GM20000 (cell line): ENCODE data around the gene EDN2.
A peak's percentile ranks its signal among the peaks of the same experiment; 100 is the strongest.

Experiments
- DNase-seq: peaks from one replicate; pipeline ENCODE4 v3.0.0; 2012; ENCODE audit warnings: low spot score
- TF ChIP-seq, protein P1 (sequence below): IDR thresholded peaks from 2 replicates; pipeline ENCODE4 v1.5.1; 2012; ENCODE audit warnings: mild to moderate bottlenecking, control low read depth; ENCODE audit errors: extremely low read depth, missing control alignments

EDN2 gene

DNA sequence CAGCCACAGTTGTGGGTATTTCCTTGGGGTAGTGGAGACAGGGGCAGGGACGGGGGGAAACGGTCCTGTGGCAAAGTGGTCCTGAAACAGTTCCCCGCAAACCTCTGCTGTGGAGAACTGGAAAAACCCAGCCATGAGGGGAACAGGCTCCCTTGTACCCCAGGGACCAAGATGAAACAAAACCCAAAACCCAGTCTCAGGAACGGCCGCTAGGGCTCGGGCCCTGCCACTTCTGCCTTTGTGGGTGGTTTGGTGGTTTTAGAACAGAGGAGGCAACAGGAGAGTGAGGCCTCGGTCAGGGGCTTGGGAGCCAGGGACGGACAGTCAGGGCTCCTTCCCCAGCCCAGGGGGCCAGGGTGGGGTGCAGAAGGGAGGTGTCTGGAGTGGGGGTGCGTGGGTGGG, 24.8 kb upstream of the EDN2 start:
- TF ChIP-seq, protein P1, sequence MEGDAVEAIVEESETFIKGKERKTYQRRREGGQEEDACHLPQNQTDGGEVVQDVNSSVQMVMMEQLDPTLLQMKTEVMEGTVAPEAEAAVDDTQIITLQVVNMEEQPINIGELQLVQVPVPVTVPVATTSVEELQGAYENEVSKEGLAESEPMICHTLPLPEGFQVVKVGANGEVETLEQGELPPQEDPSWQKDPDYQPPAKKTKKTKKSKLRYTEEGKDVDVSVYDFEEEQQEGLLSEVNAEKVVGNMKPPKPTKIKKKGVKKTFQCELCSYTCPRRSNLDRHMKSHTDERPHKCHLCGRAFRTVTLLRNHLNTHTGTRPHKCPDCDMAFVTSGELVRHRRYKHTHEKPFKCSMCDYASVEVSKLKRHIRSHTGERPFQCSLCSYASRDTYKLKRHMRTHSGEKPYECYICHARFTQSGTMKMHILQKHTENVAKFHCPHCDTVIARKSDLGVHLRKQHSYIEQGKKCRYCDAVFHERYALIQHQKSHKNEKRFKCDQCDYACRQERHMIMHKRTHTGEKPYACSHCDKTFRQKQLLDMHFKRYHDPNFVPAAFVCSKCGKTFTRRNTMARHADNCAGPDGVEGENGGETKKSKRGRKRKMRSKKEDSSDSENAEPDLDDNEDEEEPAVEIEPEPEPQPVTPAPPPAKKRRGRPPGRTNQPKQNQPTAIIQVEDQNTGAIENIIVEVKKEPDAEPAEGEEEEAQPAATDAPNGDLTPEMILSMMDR = no peak
- DNase-seq = no peak

DNA sequence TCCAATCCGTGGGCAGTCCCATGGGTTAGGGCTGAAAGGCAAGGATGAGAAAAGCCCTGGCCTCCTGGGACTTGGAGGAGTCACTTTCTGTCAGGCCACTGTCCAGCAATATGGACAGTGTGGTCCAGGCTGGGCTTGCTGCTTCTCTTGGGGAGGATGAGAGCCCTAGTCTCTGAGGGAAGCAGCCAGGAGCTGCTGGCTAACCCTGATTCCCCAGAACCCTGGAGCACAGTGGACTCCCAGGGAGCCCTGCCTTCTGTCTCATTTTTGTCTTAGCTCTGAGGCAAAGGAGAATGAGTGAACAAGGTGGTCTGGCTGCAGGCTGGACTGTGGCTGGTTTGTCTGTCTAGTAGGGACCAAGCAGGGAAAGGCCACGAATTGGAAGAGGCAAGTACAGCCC, 23.8 kb upstream of the EDN2 start:
- TF ChIP-seq, protein P1 = no peak
- peak; percentile 34 for DNase-seq

DNA sequence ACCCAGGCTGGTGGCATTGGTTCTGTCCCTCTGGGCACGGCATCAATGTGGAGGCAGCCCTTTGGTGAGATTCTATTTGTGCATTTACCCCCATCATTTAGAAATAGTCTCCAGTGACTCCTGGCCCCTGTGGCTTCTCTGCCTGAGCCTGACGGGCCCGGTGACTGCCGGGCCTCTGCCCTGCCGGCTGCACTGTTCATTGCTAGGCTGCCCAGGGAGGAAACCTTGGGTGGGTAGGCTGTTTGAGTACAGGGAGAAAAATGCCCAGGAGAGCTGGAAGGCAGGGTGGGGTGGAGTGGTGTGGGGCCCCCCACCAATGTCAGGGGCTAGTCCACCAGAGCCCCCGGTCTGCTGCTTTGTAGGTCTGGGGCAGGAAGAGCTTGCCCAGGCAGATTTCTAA, 23.4 kb upstream of the EDN2 start:
- DNase-seq = no peak
- TF ChIP-seq, protein P1 = no peak

DNA sequence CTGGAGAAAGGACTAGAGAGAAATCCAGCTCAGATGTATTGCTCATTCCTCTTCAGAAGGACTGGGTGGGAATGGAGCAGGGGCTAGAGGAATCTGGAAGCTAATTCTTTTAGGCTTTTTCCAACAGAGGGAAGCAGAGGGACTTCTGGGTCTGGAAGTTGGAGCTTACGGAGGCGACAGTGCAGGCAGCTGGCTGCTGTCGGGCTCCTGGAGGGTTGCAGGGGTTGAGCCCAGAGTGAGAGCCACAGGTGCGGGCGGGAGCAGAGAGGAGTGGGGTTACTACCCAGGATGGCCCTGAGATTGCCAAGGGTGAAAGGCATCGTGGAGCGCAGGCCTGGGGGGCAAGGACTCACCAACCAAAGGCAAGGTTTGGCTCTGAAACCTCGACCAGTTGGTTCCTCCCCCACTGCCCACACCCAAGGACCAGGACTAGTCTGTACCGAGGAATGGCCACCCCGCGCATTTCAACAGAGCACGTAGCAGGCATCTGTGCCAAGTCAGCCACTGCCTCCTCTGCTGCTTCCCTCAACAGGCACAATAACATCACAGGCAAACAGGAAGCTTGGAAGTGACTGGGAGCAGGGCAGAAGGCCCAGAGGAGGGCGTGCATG, 22.7 kb upstream of the EDN2 start:
- TF ChIP-seq, protein P1 = no peak
- DNase-seq = no peak

DNA sequence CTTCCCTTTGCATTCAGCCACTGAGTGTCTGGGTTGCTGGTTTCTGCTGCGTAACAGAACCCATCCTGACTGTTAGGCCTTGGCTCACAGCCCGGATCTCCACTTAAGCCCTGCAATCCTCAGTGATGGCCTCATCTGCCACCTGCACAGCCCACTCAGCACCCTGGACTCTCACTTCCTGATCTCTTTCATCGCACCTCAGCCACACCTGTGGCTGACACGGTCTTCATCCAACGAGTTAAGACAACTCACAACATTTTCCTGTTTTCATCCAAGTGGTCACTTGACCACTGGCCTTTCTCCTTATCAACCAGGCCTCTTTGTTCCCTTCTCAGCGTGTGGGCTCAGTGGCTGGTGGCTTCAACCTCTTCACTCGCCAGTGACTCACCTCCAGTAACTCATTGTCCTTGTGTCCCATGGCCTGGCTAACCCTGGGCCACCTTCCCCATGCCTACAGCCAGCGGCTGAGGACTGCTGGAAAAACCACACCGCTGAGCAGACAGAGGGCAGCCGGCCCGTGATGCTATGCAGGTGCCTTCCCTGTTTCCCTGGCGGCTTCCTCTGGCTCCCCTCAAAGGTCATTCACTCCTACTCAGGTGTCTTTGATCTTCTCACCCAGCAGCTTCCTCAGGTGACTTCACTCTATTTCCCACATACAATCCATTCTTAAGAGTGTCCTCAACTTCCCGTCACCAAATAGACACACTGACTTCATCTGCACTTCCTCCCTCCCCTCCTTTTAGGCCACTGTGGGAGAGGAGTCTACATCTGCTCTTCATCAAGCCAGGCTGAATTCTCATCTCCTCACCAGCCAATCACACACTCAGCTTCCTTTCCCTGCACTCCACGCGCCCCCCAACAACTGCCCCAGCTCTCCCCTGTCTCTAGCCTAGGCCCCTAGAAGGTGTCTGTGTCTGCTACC, 19.9 kb upstream of the EDN2 start:
- no peak for DNase-seq
- TF ChIP-seq, protein P1 = no peak

DNA sequence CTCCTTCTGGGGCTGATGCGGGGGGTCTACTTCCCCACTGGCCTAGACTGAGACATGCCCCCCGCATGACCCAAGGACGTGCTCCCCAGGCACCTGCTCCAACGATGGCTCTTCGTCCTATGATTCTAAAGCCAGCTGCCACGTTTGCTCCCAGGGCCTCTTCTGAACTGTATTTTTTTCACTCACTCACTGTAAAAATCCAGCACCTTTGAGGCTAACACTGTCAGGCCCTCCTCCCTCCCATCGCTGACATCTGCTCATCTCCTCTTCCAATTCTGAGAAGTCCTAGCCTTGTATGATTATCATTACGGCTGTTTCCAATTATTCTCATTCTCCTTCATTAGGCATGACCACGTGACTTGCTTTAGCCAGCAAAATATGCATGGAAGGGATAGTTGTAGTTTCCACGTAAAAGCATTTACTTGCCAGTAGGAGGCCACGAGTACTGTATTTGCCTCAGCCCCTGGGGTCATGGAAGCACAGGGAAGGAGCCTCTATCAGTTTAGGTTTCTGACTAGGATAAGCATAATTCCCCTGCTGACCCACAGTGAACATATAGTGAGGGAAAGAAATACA, 19.1 kb upstream of the EDN2 start:
- TF ChIP-seq, protein P1 = no peak
- DNase-seq = no peak

DNA sequence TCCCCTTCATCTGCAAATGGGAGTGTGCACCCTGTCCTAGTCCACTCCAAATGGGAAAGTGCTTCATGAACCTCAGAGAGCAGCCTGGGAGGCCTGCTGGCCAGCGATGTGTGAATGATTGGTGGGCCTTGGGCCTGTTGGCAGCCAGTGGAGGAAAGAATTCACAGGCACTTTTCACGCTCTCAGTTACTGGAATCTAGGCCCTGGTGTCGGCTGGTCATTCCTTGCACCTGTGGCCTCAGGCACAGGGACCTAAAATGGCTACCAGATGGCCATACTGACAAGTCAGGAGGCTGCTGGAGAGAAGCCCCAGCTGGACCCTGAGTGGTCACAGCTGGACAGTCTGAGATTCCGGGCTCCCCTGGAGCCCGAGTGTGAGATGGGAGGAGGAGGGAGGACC, 18.4 kb upstream of the EDN2 start:
- DNase-seq = no peak
- TF ChIP-seq, protein P1 = no peak
